Measurements from ENCODE around the gene DNASE1L1. TPM values are rescaled to one million over a fixed set of nuclear protein-coding genes. Genes with fewer than 3 reads are reported as not detected.
"Not testable (repeated sequence)": the region's sequence is repeated elsewhere in the genome, so short reads cannot be mapped to it uniquely, and the experiment has no call there.

Gene DNASE1L1
- polyA plus RNA-seq, 1 donor: 26.2 TPM

- no peak for DNase-seq
- peak overlapping the region; percentile 40 for H3K4me3 ChIP-seq (ENCODE audit: low read length)
- H3K27me3 ChIP-seq (ENCODE audit: control insufficient read depth, insufficient read depth, low read length): no peaks in the 10 kb centered on the region
- H3K4me1 ChIP-seq (ENCODE audit: control insufficient read depth, insufficient read depth, low read length): peaks cover 13% of the 10 kb centered on the region
- peaks cover 9% of the 10 kb centered on the region for H3K36me3 ChIP-seq (ENCODE audit: control insufficient read depth, insufficient read depth, low read length)
- peak overlapping the region; percentile 83 for H3K27ac ChIP-seq (ENCODE audit: low read length)
- no peaks in the 10 kb centered on the region for H3K9me3 ChIP-seq (ENCODE audit: control insufficient read depth, low read depth, low read length)
- WGBS (ENCODE audit: insufficient coverage, low lambda C conversion rate): 17% methylated on average over 1 of the region's 10 CpGs
Observed at GRCh38 chrX:154408659-154409221, 314 bp downstream of the DNASE1L1 start.

GRCh38 chrX:154404625-154405192, 4.3 kb downstream of the DNASE1L1 start:
- H3K27me3 ChIP-seq (ENCODE audit: control insufficient read depth, insufficient read depth, low read length): no peaks in the 10 kb centered on the region
- DNase-seq: no peak
- H3K4me1 ChIP-seq (ENCODE audit: control insufficient read depth, insufficient read depth, low read length): peaks cover 21% of the 10 kb centered on the region
- H3K9me3 ChIP-seq (ENCODE audit: control insufficient read depth, low read depth, low read length): no peaks in the 10 kb centered on the region
- WGBS (ENCODE audit: insufficient coverage, low lambda C conversion rate): no CpG with 5 or more reads among the region's 16 CpGs
- H3K36me3 ChIP-seq (ENCODE audit: control insufficient read depth, insufficient read depth, low read length): peaks cover 23% of the 10 kb centered on the region
- no peak overlapping the region for H3K27ac ChIP-seq (ENCODE audit: low read length)
- no peak overlapping the region for H3K4me3 ChIP-seq (ENCODE audit: low read length)

GRCh38 chrX:154403858-154404257, 5.2 kb downstream of the DNASE1L1 start:
- Histone ChIP-seq H3K27ac (ENCODE audit: low read length) (no peak overlapping the region), H3K36me3 (ENCODE audit: control insufficient read depth, insufficient read depth, low read length) (peaks cover 31% of the 10 kb centered on the region), H3K4me1 (ENCODE audit: control insufficient read depth, insufficient read depth, low read length) (peaks cover 18% of the 10 kb centered on the region), H3K4me3 (ENCODE audit: low read length) (no peak overlapping the region), H3K9me3 (ENCODE audit: control insufficient read depth, low read depth, low read length) (no peaks in the 10 kb centered on the region), H3K27me3 (ENCODE audit: control insufficient read depth, insufficient read depth, low read length) (no peaks in the 10 kb centered on the region)
- no CpG with 5 or more reads among the region's 4 CpGs for WGBS (ENCODE audit: insufficient coverage, low lambda C conversion rate)
- no peak for DNase-seq

GRCh38 chrX:154403192-154403591, 5.9 kb downstream of the DNASE1L1 start:
- no peak for DNase-seq
- H3K9me3 ChIP-seq (ENCODE audit: control insufficient read depth, low read depth, low read length): no peaks in the 10 kb centered on the region
- peaks cover 15% of the 10 kb centered on the region for H3K4me1 ChIP-seq (ENCODE audit: control insufficient read depth, insufficient read depth, low read length)
- H3K4me3 ChIP-seq (ENCODE audit: low read length): no peak overlapping the region
- H3K27me3 ChIP-seq (ENCODE audit: control insufficient read depth, insufficient read depth, low read length): no peaks in the 10 kb centered on the region
- no peak overlapping the region for H3K27ac ChIP-seq (ENCODE audit: low read length)
- WGBS (ENCODE audit: insufficient coverage, low lambda C conversion rate): no CpG with 5 or more reads among the region's 10 CpGs
- H3K36me3 ChIP-seq (ENCODE audit: control insufficient read depth, insufficient read depth, low read length): peaks cover 31% of the 10 kb centered on the region

GRCh38 chrX:154402622-154403127, 6.4 kb downstream of the DNASE1L1 start:
- Histone ChIP-seq H3K27ac (ENCODE audit: low read length) (no peak overlapping the region), H3K4me1 (ENCODE audit: control insufficient read depth, insufficient read depth, low read length) (peaks cover 15% of the 10 kb centered on the region), H3K9me3 (ENCODE audit: control insufficient read depth, low read depth, low read length) (no peaks in the 10 kb centered on the region), H3K4me3 (ENCODE audit: low read length) (no peak overlapping the region), H3K36me3 (ENCODE audit: control insufficient read depth, insufficient read depth, low read length) (peaks cover 31% of the 10 kb centered on the region), H3K27me3 (ENCODE audit: control insufficient read depth, insufficient read depth, low read length) (no peaks in the 10 kb centered on the region)
- no CpG with 5 or more reads among the region's 19 CpGs for WGBS (ENCODE audit: insufficient coverage, low lambda C conversion rate)
- no peak for DNase-seq

GRCh38 chrX:154401918-154402621, 7.0 kb downstream of the DNASE1L1 start:
- peak overlapping the region; percentile 74 for H3K27ac ChIP-seq (ENCODE audit: low read length)
- peaks cover 15% of the 10 kb centered on the region for H3K4me1 ChIP-seq (ENCODE audit: control insufficient read depth, insufficient read depth, low read length)
- no peak for DNase-seq
- H3K36me3 ChIP-seq (ENCODE audit: control insufficient read depth, insufficient read depth, low read length): peaks cover 31% of the 10 kb centered on the region
- H3K9me3 ChIP-seq (ENCODE audit: control insufficient read depth, low read depth, low read length): no peaks in the 10 kb centered on the region
- H3K27me3 ChIP-seq (ENCODE audit: control insufficient read depth, insufficient read depth, low read length): no peaks in the 10 kb centered on the region
- WGBS (ENCODE audit: insufficient coverage, low lambda C conversion rate): no CpG with 5 or more reads among the region's 6 CpGs
- no peak overlapping the region for H3K4me3 ChIP-seq (ENCODE audit: low read length)

- peaks cover 15% of the 10 kb centered on the region for H3K4me1 ChIP-seq (ENCODE audit: control insufficient read depth, insufficient read depth, low read length)
- no peaks in the 10 kb centered on the region for H3K9me3 ChIP-seq (ENCODE audit: control insufficient read depth, low read depth, low read length)
- peak in 1 of 2 donors; percentile 62 for DNase-seq
- H3K36me3 ChIP-seq (ENCODE audit: control insufficient read depth, insufficient read depth, low read length): peaks cover 31% of the 10 kb centered on the region
- peak overlapping the region; percentile 74 for H3K27ac ChIP-seq (ENCODE audit: low read length)
- no peak overlapping the region for H3K4me3 ChIP-seq (ENCODE audit: low read length)
- no peaks in the 10 kb centered on the region for H3K27me3 ChIP-seq (ENCODE audit: control insufficient read depth, insufficient read depth, low read length)
- no CpG with 5 or more reads among the region's 6 CpGs for WGBS (ENCODE audit: insufficient coverage, low lambda C conversion rate)
Observed at GRCh38 chrX:154401045-154401799, 7.8 kb downstream of the DNASE1L1 start.

GRCh38 chrX:154400369-154400817, 8.7 kb downstream of the DNASE1L1 start:
- H3K27me3 ChIP-seq (ENCODE audit: control insufficient read depth, insufficient read depth, low read length); DNase-seq; H3K9me3 ChIP-seq (ENCODE audit: control insufficient read depth, low read depth, low read length): not testable (repeated sequence)
- no CpG with 5 or more reads among the region's 6 CpGs for WGBS (ENCODE audit: insufficient coverage, low lambda C conversion rate)
- H3K4me3 ChIP-seq (ENCODE audit: low read length): peak overlapping the region; percentile 99
- H3K4me1 ChIP-seq (ENCODE audit: control insufficient read depth, insufficient read depth, low read length): peaks cover 15% of the 10 kb centered on the region
- peaks cover 31% of the 10 kb centered on the region for H3K36me3 ChIP-seq (ENCODE audit: control insufficient read depth, insufficient read depth, low read length)
- H3K27ac ChIP-seq (ENCODE audit: low read length): peak overlapping the region; percentile 100

GRCh38 chrX:154399527-154400368, 9.3 kb downstream of the DNASE1L1 start:
- H3K4me3 ChIP-seq (ENCODE audit: low read length): peak overlapping the region; percentile 99

More at GRCh38 chrX:154399527-154400368, 9.3 kb downstream of the DNASE1L1 start:
- peaks cover 31% of the 10 kb centered on the region for H3K36me3 ChIP-seq (ENCODE audit: control insufficient read depth, insufficient read depth, low read length)
- H3K9me3 ChIP-seq (ENCODE audit: control insufficient read depth, low read depth, low read length): no peaks in the 10 kb centered on the region
- peak overlapping the region; percentile 100 for H3K27ac ChIP-seq (ENCODE audit: low read length)
- peaks cover 15% of the 10 kb centered on the region for H3K4me1 ChIP-seq (ENCODE audit: control insufficient read depth, insufficient read depth, low read length)
- no peaks in the 10 kb centered on the region for H3K27me3 ChIP-seq (ENCODE audit: control insufficient read depth, insufficient read depth, low read length)
- no peak for DNase-seq
- whole genome bisulfite sequencing (ENCODE audit: insufficient coverage, low lambda C conversion rate): no CpG with 5 or more reads among the region's 14 CpGs

All from large intestine (tissue), 3 donors.